BE2C (cell line): ENCODE data around the gene ZBTB39.

ENCODE experiments used
- DNase-seq: peaks from one replicate; pipeline ENCODE4 v3.0.0-alpha.2; 2020
- H3K27me3 ChIP-seq: fragments of 250-450 bp; sonication (Bioruptor Pico); 2 replicates; pipeline ENCODE4 v1.5.1; 2020; ENCODE audit warnings: mild to moderate bottlenecking
- H3K36me3 ChIP-seq: fragments of 250-450 bp; sonication (Bioruptor Pico); 2 replicates; pipeline ENCODE4 v1.5.1; 2020; ENCODE audit warnings: mild to moderate bottlenecking
- H3K4me1 ChIP-seq: fragments of 250-450 bp; sonication (Bioruptor Pico); 2 replicates; pipeline ENCODE4 v1.5.1; 2020
- H3K4me3 ChIP-seq: 2 replicates; pipeline ENCODE4 v1.5.1; 2011; ENCODE audit warnings: low read depth, low read length
- H3K9me3 ChIP-seq: fragments of 250-450 bp; sonication (Bioruptor Pico); 2 replicates; pipeline ENCODE4 v1.5.1; 2020
- TF ChIP-seq, protein P1 (sequence below): IDR thresholded peaks from 2 replicates; pipeline ENCODE4 v1.5.1; 2012; ENCODE audit warnings: mild to moderate bottlenecking, low read depth, low read length

ZBTB39 gene

DNA sequence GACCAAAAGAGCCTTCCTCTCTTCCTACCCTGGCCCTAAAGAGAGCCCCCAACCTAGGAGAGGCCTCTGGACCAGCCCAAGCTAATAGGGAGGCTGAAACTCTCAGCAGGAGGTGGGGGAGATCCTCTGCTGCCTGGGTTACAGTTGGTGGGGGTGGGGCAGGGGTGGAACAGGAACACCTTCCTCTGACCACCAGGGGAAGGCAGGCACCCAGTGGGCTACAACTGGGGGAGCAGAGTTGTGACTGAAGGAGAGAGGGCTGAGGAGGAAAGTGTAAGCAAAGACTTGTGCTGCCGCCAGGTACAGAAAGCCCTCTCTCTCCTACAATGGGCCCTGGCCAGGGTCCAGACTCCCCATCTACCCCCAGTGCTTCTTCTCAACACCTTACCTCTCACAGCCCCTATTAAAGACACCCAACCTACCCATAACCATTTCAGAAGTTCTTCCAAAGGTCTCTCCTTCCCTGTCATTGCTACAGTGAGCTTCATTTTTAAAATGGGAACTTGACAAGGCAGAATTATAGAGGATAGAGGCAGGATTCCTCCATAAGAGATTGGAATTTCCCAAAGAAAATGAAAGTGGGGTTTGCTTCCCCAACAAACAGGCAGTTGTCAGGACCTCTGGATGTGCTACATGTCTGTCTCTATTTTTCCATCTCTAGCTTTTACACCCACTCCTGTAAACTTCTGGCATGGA lies 42.2 kb upstream of the ZBTB39 start:
- no peaks in the 10 kb centered on the region for H3K36me3 ChIP-seq
- H3K27me3 ChIP-seq = no peaks in the 10 kb centered on the region
- no peaks in the 10 kb centered on the region for H3K9me3 ChIP-seq
- H3K4me3 ChIP-seq = no peak overlapping the region
- DNase-seq = no peak
- TF ChIP-seq, protein P1, sequence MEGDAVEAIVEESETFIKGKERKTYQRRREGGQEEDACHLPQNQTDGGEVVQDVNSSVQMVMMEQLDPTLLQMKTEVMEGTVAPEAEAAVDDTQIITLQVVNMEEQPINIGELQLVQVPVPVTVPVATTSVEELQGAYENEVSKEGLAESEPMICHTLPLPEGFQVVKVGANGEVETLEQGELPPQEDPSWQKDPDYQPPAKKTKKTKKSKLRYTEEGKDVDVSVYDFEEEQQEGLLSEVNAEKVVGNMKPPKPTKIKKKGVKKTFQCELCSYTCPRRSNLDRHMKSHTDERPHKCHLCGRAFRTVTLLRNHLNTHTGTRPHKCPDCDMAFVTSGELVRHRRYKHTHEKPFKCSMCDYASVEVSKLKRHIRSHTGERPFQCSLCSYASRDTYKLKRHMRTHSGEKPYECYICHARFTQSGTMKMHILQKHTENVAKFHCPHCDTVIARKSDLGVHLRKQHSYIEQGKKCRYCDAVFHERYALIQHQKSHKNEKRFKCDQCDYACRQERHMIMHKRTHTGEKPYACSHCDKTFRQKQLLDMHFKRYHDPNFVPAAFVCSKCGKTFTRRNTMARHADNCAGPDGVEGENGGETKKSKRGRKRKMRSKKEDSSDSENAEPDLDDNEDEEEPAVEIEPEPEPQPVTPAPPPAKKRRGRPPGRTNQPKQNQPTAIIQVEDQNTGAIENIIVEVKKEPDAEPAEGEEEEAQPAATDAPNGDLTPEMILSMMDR = no peak
- no peaks in the 10 kb centered on the region for H3K4me1 ChIP-seq

DNA sequence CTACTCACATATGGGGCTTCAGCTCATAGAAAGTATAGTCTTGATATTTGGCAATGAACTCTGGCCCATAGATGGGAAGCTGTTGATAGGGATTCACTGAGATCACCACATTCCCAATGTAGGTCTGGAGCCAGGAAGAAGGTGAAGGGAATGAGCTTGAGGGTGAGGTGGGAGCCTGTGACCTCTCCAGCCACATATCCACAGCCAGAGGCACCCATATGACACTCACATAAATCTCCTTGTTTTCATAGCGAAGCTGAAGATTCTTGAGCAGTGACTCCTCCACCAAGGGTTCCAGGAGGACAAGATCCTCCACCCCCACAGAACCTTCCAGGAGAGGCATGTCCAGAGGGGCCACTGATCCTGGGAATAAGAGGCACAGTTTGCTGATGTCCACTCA lies 41.6 kb upstream of the ZBTB39 start:
- H3K4me1 ChIP-seq = no peaks in the 10 kb centered on the region
- H3K36me3 ChIP-seq = no peaks in the 10 kb centered on the region
- TF ChIP-seq, protein P1 = no peak
- no peaks in the 10 kb centered on the region for H3K27me3 ChIP-seq
- H3K4me3 ChIP-seq = no peak overlapping the region
- DNase-seq = no peak
- no peaks in the 10 kb centered on the region for H3K9me3 ChIP-seq

DNA sequence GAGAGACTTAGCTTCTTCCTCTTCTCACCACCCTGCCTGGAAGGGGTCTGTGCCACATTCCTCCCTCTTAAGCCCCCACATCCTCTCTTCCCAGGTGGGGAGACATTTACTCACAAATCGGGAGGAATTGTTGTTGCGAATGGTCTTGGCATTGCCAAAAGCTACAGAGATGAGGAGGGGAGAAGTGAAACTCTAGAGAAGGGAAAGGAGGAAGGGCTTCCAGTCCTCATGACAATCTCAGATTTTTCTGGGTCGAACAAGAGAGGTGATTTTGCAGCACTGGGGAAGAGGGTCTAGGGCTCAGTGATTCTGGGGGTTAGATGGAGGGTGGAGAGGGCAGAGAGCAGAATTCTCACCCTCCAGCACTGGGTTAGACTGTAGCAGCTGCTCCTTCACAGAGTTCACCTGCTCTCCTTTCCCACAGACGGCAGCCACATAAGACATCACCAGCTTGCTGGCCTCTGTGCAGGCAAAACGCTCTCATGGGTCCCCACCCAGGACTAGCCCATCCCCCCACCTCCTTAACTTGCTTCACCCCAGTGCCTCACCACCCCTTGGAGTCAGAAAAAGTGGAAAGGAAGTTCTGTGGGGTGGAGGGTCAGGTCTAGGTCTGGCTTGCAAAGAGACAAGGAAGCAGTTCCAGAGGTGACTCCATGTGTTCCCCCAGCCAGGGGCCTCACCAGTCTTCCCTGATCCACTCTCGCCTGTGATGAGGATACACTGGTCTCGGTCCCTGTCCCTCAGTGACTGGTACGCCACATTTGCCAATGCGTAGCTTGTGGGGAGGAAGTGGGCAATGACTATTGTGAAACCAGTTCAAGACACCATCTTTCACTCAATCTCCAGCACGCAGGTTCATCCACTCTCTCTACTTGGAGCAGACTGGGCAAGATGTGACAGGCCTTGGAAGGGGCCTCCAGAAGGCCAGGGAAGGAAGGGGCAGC lies 40.9 kb upstream of the ZBTB39 start:
- H3K9me3 ChIP-seq = no peaks in the 10 kb centered on the region
- H3K27me3 ChIP-seq = no peaks in the 10 kb centered on the region
- H3K4me3 ChIP-seq = no peak overlapping the region
- no peak for DNase-seq
- H3K36me3 ChIP-seq = no peaks in the 10 kb centered on the region
- H3K4me1 ChIP-seq = no peaks in the 10 kb centered on the region
- TF ChIP-seq, protein P1 = no peak

DNA sequence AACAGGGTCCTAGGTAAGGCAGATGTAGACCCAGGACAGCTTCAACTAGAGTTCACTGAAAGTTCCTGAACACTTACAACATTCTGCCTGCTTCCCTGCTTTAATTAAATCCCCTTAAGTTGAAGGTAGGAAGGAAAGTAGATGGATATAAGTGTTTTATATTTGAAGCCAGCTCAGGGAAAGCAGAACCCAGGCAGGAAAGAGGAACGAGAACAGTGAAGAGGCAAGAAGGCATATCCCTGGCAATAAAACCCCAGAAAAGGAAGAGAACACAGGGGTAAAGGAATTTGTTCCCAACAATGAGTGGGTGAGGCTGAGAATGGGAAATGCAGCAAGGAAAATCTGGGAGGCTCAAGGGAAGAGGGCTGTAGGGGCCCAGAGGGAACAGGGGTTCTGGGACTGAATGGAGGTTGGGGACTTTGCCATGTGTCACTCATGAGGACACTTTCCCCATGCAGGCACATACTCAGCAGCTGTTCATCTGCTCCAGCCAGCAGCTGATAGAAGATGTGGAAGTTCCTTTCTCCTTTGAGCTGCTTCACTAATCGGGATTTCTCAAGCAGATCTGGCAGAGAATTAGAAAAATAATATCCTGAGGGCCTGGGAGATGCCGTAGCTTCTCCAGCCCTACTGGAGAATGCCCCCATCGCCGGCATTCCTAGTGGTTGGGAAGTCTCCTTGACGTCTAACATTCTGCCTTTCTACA lies 39.9 kb upstream of the ZBTB39 start:
- Histone ChIP-seq H3K4me1 (no peaks in the 10 kb centered on the region), H3K9me3 (no peaks in the 10 kb centered on the region), H3K36me3 (no peaks in the 10 kb centered on the region), H3K27me3 (no peaks in the 10 kb centered on the region), H3K4me3 (no peak overlapping the region)
- TF ChIP-seq, protein P1 = no peak
- no peak for DNase-seq

DNA sequence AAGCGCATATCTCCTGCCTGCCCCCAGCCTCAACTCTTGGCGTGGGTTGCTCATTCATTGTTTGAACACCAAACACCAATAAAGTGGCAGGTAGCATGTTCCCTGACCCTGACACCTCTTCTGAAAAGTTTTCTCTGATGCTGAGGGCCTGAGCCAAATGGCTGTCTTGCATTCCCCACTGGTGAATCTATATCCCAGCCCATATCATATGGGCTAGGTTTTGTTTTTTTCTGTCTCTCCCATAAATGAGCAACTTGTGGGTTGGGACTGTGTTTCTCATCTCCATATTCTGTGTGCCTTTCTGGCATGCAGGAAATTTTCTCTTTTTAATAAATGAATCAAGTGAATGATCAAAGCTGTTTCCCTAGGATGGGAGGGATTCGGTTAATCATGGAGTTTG lies 38.5 kb upstream of the ZBTB39 start:
- H3K4me1 ChIP-seq = no peaks in the 10 kb centered on the region
- no peaks in the 10 kb centered on the region for H3K9me3 ChIP-seq
- DNase-seq = no peak
- no peaks in the 10 kb centered on the region for H3K36me3 ChIP-seq
- H3K27me3 ChIP-seq = no peaks in the 10 kb centered on the region
- H3K4me3 ChIP-seq = no peak overlapping the region
- TF ChIP-seq, protein P1 = no peak
